ENCODE measurements around the gene AOPEP.
A peak's percentile ranks its signal among the peaks of the same experiment; 100 is the strongest.

Gene AOPEP, protein sequence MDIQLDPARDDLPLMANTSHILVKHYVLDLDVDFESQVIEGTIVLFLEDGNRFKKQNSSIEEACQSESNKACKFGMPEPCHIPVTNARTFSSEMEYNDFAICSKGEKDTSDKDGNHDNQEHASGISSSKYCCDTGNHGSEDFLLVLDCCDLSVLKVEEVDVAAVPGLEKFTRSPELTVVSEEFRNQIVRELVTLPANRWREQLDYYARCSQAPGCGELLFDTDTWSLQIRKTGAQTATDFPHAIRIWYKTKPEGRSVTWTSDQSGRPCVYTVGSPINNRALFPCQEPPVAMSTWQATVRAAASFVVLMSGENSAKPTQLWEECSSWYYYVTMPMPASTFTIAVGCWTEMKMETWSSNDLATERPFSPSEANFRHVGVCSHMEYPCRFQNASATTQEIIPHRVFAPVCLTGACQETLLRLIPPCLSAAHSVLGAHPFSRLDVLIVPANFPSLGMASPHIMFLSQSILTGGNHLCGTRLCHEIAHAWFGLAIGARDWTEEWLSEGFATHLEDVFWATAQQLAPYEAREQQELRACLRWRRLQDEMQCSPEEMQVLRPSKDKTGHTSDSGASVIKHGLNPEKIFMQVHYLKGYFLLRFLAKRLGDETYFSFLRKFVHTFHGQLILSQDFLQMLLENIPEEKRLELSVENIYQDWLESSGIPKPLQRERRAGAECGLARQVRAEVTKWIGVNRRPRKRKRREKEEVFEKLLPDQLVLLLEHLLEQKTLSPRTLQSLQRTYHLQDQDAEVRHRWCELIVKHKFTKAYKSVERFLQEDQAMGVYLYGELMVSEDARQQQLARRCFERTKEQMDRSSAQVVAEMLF

DNA sequence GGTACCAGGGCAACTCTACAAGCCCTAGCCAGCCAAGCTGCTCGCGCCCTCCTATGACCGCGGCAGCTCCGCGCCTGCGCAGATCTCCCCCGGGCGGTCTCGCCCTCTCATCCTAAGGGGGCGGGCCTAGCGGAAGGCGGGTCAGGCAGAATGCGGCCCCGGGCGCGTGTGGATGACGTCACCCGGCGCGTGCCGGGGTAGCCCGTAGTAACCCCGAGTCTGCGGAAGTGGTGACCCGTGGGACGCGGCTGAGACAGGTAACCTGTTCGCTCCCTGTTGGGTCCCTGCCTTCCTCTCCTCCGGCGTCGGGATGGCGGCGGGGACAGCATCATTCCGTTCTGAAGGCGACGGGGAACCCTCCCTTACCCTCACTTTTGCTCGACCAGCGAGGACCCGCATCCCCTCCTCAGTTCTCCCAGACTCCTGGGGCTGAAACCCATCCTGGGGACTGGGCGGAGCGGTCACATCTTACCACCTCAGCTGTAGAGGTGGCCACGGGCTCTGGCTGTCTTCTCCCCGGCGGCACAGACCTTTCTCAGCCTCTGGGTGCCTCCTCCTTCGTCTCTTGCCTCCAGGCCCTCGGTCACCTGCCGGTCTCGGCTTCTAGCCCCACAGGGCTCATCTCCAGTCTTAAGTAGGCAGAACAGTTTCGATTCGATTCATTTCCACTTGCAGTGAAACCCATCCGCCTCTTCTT, at the start of gene AOPEP:
AOPEP (plus strand) TSS at position 205 of the 697 bp plus-strand sequence. CDS start 33,085 bp downstream, outside the sequence.
- TF ChIP-seq, protein P1, sequence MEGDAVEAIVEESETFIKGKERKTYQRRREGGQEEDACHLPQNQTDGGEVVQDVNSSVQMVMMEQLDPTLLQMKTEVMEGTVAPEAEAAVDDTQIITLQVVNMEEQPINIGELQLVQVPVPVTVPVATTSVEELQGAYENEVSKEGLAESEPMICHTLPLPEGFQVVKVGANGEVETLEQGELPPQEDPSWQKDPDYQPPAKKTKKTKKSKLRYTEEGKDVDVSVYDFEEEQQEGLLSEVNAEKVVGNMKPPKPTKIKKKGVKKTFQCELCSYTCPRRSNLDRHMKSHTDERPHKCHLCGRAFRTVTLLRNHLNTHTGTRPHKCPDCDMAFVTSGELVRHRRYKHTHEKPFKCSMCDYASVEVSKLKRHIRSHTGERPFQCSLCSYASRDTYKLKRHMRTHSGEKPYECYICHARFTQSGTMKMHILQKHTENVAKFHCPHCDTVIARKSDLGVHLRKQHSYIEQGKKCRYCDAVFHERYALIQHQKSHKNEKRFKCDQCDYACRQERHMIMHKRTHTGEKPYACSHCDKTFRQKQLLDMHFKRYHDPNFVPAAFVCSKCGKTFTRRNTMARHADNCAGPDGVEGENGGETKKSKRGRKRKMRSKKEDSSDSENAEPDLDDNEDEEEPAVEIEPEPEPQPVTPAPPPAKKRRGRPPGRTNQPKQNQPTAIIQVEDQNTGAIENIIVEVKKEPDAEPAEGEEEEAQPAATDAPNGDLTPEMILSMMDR (IDR thresholded peaks at IDR 0.05; ENCODE audit: borderline replicate concordance, insufficient read depth, low read depth, low read length) = no peak
- H3K4me3 ChIP-seq (ENCODE audit: low read depth, low read length) = peak within 1 kb of the TSS; percentile 82

DNA sequence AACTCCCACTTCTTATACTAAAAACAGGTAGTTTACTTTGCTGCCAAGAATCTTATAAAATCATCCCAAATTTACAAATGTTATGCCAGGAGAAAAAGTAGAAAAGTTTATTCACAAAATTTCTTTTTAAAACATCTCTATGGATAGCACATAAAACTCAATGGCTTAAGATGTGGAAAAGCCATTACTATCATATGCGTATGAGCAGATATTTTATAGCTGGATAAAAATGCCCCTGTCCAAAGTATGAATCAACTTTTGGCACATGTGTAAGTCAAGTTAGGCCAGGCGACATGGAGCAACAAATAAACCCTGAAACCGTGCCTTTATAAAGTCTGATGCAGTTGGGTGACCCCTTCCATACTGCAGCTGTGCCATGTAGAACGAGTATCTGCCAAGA, 48.6 kb upstream of the AOPEP start:
- TF ChIP-seq, protein P1 (IDR thresholded peaks at IDR 0.05; ENCODE audit: borderline replicate concordance, insufficient read depth, low read depth, low read length) = no peak
- H3K4me3 ChIP-seq (ENCODE audit: low read depth, low read length) = no peak overlapping the region

DNA sequence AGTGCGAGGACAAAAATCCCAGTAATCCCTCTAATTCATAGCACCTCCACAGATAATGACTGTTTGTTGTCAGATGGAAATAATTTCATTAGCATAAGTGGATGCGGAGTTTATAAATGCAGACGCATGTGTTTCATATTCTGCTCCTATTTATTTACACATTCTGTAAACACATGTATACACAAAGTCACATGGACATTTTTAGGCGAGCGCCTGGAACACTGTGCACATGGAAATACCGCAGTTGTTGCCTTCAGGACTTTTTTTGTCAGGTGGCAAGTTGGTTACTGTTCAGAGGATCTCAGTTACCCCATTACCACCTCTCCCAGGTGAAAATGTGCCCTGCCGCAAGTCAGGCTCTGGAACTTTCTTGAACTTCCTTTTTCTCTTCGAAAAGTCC, 46.9 kb upstream of the AOPEP start:
- H3K4me3 ChIP-seq (ENCODE audit: low read depth, low read length) = no peak overlapping the region
- TF ChIP-seq, protein P1 (IDR thresholded peaks at IDR 0.05; ENCODE audit: borderline replicate concordance, insufficient read depth, low read depth, low read length) = no peak

DNA sequence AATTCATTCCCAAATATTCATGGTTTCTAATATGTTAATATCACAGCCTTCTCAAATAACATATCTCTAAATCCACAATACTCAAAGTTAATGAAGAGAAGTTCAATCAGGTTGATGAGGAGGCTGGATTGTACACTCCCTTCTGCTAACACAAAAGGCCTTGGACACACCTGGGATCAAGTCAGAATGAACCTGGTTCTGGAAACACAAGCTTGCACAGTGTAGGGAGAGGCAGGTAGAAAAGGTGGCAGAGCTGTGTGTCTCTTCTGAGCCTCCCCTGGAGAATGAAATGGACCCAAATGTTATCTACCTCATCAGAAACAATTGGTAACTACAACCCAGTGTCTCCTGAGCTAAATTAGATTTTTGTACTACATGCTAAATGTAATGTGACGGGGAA, 46.5 kb upstream of the AOPEP start:
- H3K4me3 ChIP-seq (ENCODE audit: low read depth, low read length) = no peak overlapping the region
- TF ChIP-seq, protein P1 (IDR thresholded peaks at IDR 0.05; ENCODE audit: borderline replicate concordance, insufficient read depth, low read depth, low read length) = no peak

DNA sequence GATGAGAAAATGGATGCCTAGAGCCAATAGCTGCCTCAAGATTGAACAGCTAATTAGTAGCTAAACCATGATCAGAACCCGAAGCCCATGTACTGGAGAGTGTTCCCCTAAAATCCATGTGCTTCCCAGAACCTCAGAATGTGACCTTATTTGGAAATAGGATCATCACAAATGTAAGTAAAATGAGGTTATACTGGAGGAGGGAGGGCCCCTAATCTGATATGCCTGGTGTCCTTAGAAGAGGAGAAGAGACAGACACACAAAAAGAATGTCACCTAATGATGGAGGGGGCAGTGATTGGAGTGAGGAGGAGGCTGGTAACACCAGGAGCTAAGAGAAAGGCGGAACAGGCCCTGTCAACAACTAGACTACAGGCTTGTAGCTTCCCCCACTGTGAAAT, 45.9 kb upstream of the AOPEP start:
- TF ChIP-seq, protein P1 (IDR thresholded peaks at IDR 0.05; ENCODE audit: borderline replicate concordance, insufficient read depth, low read depth, low read length) = no peak
- H3K4me3 ChIP-seq (ENCODE audit: low read depth, low read length) = no peak overlapping the region

DNA sequence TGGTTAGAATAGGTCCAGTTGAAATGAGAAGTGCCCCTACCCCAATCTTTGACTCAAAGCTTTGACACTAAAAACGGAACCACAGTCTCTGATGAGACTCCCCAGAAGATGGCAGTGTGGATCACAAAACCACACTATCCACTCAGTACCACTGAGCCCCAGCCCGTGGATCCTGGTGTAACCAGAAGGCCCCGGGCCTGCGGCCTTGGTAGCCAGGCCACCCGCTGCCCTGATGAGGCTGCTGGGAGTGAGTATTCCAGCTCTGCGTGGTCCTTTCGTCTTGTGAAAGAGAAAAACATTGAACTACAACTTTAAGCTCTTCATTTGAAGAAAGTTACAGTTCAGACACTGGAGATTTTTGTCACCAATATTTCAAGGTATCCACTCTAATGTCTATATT, 45.0 kb upstream of the AOPEP start:
- TF ChIP-seq, protein P1 (IDR thresholded peaks at IDR 0.05; ENCODE audit: borderline replicate concordance, insufficient read depth, low read depth, low read length) = peak; percentile 66; the same call in 1 of the 2 replicates
- H3K4me3 ChIP-seq (ENCODE audit: low read depth, low read length) = no peak overlapping the region

Data from GM12875 (cell line).